HCEC 1CT (cell line): Measurements from ENCODE around the gene ANKRD26.

Source experiments
- DNase-seq: peaks from one replicate; pipeline ENCODE4 v3.0.0-alpha.2; 2017

Gene ANKRD26

GRCh38 chr10:27019827-27020226 lies 80.5 kb downstream of the ANKRD26 start:
- no peak for DNase-seq

DNA sequence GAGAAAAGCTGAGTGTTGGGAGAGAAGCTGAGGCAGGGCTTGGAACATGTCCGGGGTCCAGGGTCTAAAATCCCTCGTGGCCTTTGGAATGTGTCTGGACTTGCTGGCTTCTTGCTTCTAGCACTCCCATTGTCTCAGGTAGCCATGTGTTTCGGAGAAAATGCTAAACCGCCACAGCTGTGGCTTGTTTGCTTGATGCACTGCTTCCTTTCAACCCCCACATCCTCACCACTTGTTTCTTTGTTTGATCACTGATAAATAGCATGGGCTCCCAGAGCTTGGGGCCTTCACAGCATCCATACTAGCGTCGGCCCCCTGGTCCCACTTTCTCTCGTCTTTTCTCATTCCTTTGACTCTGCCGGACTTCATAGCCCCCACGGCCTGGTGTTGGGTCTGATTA lies 102.7 kb downstream of the ANKRD26 start:
- no peak for DNase-seq

- DNase-seq, result no peak
Measured at GRCh38 chr10:26994743-26995142, 105.6 kb downstream of the ANKRD26 start.

DNA sequence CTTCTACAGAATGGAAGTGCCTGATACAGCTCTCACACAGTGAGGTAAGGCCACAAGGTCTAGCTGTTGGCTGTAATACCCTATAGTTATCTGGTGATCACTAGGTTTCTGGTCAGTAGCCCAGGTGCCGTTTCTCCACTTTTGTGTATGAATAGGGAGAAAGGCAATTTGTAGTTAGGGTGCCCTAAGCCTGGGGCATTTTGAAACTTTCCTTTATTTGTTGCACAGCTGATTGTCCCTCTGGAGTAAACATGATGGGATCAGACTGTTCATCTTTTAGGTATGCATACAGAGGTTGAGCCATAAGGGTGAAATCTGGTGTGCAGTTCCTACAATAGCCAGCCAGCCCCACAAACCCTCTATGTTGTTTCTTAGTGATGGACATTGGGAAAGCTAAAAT lies 112.4 kb downstream of the ANKRD26 start:
- DNase-seq, result no peak

DNA sequence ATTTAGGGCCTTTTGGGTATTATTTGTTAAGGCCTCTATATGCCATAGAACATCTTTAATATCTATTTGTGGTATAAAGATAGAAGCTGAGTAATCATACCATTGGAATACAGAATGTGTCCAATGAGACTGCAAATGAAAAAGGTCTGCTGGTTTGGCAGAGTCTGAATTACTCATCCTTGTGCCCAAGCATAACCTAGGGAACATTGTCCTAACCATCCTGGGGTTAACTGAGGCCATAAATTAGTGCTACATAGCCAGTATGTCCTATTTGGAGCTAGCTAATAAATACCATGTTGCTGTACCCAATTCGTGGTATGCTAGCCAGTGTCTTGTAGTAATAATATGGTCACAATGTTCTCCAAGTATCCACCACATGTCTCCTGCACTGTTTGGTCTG lies 117.1 kb downstream of the ANKRD26 start:
- no peak for DNase-seq

GRCh38 chr10:26982058-26982457 lies 118.2 kb downstream of the ANKRD26 start:
- DNase-seq, result no peak

GRCh38 chr10:26981232-26981824 lies 119.0 kb downstream of the ANKRD26 start:
- DNase-seq, result no peak

DNA sequence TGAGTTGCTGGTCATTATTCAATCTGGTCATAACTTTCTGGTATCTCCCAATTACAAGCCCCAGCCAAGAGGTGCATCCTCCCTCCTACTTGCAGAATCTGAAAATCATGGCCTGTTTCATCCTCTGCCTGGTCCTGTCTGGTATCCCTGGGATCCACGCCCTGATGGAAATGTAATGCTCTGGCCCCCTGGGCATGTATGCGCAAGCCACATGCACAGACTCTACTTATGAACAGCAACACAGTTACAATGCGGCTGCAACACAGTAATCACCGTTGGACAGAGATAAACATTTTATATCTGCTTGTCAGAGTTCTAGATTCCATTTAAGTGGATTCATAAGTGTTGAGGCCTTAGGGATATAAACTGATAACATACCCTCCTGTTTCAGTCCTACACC lies 121.8 kb downstream of the ANKRD26 start:
- DNase-seq, result no peak

DNA sequence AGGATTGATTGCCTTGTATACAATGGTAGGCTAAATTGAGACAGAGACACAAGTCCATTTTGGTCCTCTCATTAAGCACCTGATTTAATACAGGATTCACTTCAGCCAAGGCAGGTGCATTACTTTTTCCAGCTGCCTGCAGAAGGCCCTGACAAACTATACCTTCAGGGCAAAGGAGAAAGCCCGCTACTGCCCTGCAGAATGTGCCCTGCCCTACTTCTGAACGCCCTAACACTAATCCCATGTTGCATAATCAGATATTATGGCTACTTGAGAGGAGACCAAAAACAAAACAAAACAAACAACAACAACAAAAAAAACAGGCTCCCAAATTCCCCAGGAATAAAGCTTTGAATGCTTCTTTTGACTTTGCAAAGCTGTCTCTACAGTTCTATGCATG lies 122.7 kb downstream of the ANKRD26 start:
- no peak for DNase-seq

DNA sequence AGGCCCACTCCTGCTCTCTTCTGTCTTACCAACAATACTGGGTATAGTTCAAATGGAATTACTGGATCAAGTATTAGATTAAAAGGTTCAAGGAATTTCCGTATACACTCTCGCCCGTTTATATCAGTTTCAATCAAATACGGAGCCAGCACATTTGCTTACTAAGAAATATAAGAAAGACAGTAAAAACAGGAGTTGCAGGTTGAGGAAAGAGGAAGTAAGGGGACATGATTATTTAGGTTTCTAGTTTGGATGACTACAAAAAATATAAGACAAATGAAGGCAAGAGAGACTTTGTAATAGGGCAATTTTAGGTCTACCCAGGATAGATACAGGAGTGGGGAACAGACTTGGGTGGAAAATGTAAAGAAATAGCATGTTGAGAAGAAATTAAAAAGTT lies 129.6 kb downstream of the ANKRD26 start:
- no peak for DNase-seq

GRCh38 chr10:26969145-26969926 lies 131.0 kb downstream of the ANKRD26 start:
- DNase-seq, result no peak

GRCh38 chr10:26962835-26963234 lies 137.5 kb downstream of the ANKRD26 start:
- DNase-seq, result no peak

GRCh38 chr10:26960308-26960707 lies 140.0 kb downstream of the ANKRD26 start:
- DNase-seq, result no peak

DNA sequence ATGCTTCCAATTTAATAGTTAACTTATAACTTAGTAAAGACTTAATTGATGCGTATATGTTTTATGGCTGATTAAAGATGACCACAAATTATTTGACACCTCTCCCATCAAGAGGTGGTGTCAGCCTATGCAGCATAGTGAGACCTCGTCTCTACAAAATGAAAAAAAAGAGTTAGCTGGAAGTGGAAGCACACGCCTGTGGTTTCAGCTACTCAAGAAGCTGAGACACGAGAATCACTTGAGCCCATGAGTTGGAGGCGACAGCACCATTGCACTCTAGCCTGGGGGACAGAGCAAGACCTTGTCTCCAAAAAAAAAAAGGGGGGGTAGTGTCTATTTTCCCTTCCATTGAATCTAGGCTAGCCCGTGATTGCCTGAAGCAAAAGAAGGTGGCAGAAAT lies 140.5 kb downstream of the ANKRD26 start:
- DNase-seq, result no peak
